ENCODE results near the gene OTOL1. TPM values are rescaled to one million over a fixed set of nuclear protein-coding genes. Genes with fewer than 3 reads are reported as not detected.

The OTOL1 gene
- total RNA-seq, 6 experiments from 2014 or later: not detected

- Mint-ChIP-seq H3K9me3 (peaks cover 18% of the 10 kb centered on the region), H3K27me3 (ENCODE audit: insufficient read depth) (no peaks in the 10 kb centered on the region), H3K4me1 (ENCODE audit: low read depth) (no peaks in the 10 kb centered on the region), H3K36me3 (ENCODE audit: low read depth) (peaks cover 6% of the 10 kb centered on the region; the same call in 1 of the 2 replicates), H3K4me3 (no peak overlapping the region), H3K27ac (no peak overlapping the region)
- DNase-seq: no peak
- TF ChIP-seq CTCF (IDR thresholded peaks at IDR 0.05): no peak
Measured at GRCh38 chr3:161510510-161511260, 14.1 kb downstream of the OTOL1 start.

- H3K4me3 Mint-ChIP-seq: no peak overlapping the region
- no peak for DNase-seq
- TF ChIP-seq CTCF (IDR thresholded peaks at IDR 0.05): no peak
- peaks cover 12% of the 10 kb centered on the region for H3K9me3 Mint-ChIP-seq
- no peaks in the 10 kb centered on the region for H3K4me1 Mint-ChIP-seq (ENCODE audit: low read depth)
- H3K36me3 Mint-ChIP-seq (ENCODE audit: low read depth): no peaks in the 10 kb centered on the region
- H3K27ac Mint-ChIP-seq: no peak overlapping the region
- no peaks in the 10 kb centered on the region for H3K27me3 Mint-ChIP-seq (ENCODE audit: insufficient read depth)
Measured at GRCh38 chr3:161523916-161524315, 27.3 kb downstream of the OTOL1 start.

- Mint-ChIP-seq H3K36me3 (ENCODE audit: low read depth) (no peaks in the 10 kb centered on the region), H3K9me3 (peaks cover 10% of the 10 kb centered on the region; the same call in 1 of the 2 replicates), H3K27ac (no peak overlapping the region), H3K4me3 (no peak overlapping the region), H3K4me1 (ENCODE audit: low read depth) (no peaks in the 10 kb centered on the region), H3K27me3 (ENCODE audit: insufficient read depth) (no peaks in the 10 kb centered on the region)
- TF ChIP-seq CTCF (IDR thresholded peaks at IDR 0.05): no peak
- no peak for DNase-seq
Measured at GRCh38 chr3:161531930-161532329, 35.3 kb downstream of the OTOL1 start.

- Mint-ChIP-seq H3K4me1 (ENCODE audit: low read depth) (no peaks in the 10 kb centered on the region), H3K4me3 (no peak overlapping the region), H3K36me3 (ENCODE audit: low read depth) (no peaks in the 10 kb centered on the region), H3K27ac (no peak overlapping the region), H3K27me3 (ENCODE audit: insufficient read depth) (no peaks in the 10 kb centered on the region; the same call in 1 of the 2 replicates), H3K9me3 (peaks cover 18% of the 10 kb centered on the region)
- no peak for TF ChIP-seq CTCF (IDR thresholded peaks at IDR 0.05)
- DNase-seq: no peak
Measured at GRCh38 chr3:161540594-161540993, 44.0 kb downstream of the OTOL1 start.

- no peak for DNase-seq
- H3K4me3 Mint-ChIP-seq: no peak overlapping the region
- no peaks in the 10 kb centered on the region for H3K4me1 Mint-ChIP-seq (ENCODE audit: low read depth)
- peaks cover 13% of the 10 kb centered on the region for H3K9me3 Mint-ChIP-seq
- H3K36me3 Mint-ChIP-seq (ENCODE audit: low read depth): no peaks in the 10 kb centered on the region
- TF ChIP-seq CTCF (IDR thresholded peaks at IDR 0.05): no peak
- H3K27me3 Mint-ChIP-seq (ENCODE audit: insufficient read depth): no peaks in the 10 kb centered on the region; the same call in 1 of the 2 replicates
- no peak overlapping the region for H3K27ac Mint-ChIP-seq
Measured at GRCh38 chr3:161545824-161546223, 49.2 kb downstream of the OTOL1 start.
